ENCODE data around the gene CFAP70.
A peak's percentile ranks its signal among the peaks of the same experiment; 100 is the strongest.
"Not testable (repeated sequence)": the region's sequence is repeated elsewhere in the genome, so short reads cannot be mapped to it uniquely, and the experiment has no call there.

CFAP70 gene

DNA sequence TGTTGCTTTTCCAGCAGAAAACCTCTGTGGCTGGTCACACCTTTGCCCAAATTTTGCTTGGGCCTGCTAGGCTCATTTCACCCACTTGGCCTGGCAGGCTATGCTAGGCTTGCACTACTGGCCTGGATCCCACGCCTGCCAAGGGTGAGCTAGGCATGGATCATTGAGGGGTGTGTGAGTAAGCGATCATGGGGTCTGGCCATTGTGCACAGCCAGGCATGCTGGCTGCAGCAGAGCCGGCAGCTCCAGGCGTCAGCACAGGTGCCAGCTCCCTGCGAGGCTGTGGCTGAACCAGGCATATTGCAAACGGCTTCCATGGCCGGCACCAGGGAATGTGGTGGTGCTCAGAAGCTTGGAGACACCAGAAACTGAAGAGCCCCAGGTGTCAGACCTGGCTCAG, 19.2 kb downstream of the CFAP70 start:
- DNase-seq (ENCODE audit: low spot score): peak; percentile 18

DNA sequence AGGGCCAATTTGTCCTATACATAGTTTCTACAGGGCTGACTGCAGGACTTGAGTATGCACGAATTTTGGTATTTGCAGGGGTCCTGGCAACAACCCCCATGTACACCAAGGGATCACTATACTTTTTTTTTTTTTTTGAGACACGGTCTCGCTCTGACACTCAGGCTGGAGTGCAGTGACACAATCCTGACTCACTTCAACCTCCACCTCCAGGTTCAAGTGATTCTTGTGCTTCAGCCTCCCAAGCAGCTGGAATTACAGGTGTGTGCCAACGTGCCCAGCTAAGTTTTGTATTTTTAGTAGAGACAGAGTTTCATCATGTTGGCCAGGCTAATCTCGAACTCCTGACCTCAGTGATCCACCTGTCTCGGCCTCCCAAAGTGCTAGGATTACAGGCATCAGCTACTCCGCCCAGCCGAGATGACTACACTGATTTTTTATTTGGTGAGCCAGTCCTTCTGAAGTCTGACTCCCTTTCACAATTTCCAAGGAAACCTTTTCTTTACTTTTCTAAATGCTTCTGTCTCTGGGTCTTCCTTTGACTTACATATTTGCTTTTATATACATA, 19.8 kb downstream of the CFAP70 start:
- DNase-seq (ENCODE audit: low spot score): no peak

DNA sequence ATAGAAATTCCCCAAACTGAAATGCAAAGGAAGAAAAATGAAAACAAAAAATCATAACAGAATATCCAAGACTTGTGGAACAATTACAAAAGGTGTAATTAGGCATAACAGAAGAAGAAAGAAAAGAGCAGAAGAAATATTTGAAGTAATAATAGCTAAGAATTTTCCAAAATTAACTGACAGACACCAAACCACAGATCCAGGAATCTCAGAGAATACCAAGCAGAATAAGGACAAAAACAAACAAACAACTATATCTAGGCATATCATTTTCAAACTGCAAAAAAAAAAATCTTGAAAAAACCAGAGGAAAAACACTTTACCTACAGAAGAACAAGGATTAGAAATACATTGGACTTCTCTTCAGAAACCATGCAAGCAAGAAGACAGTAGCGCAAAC, 25.5 kb downstream of the CFAP70 start:
- no peak for DNase-seq (ENCODE audit: low spot score)

DNA sequence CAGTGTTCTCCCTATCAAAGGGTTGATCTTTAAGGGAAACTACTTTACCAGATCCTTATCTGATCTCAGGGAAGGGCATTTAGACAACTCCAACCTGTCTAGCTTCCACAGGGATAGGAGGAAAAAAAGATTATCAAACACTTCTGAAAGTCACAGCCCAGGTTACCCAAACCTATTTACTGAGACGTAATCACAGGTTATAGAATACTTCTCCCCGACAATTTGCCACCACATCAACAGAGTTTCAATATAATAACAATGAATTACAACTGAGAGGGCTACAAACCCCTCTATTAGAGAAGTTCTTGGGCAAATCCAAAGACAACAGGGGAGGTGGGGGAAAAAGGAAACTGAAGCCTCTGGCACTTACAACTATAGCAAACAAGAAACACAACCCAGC, 26.3 kb downstream of the CFAP70 start:
- DNase-seq (ENCODE audit: low spot score): no peak

- not testable (repeated sequence) for DNase-seq (ENCODE audit: low spot score)
Observed at GRCh38 chr10:73328523-73328922, 30.1 kb downstream of the CFAP70 start.

DNA sequence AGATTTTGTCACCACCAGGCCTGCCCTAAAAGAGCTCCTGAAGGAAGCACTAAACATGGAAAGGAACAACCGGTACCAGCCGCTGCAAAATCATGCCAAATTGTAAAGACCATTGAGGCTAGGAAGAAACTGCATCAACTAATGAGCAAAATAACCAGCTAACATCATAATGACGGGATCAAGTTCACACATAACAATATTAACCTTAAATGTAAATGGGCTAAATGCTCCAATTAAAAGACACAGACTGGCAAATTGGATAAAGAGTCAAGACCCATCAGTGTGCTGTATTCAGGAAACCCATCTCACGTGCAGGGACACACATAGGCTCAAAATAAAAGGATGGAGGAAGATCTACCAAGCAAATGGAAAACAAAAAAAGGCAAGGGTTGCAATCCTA, 33.4 kb downstream of the CFAP70 start:
- not testable (repeated sequence) for DNase-seq (ENCODE audit: low spot score)

GRCh38 chr10:73323582-73323981, 35.1 kb downstream of the CFAP70 start:
- not testable (repeated sequence) for DNase-seq (ENCODE audit: low spot score)

DNA sequence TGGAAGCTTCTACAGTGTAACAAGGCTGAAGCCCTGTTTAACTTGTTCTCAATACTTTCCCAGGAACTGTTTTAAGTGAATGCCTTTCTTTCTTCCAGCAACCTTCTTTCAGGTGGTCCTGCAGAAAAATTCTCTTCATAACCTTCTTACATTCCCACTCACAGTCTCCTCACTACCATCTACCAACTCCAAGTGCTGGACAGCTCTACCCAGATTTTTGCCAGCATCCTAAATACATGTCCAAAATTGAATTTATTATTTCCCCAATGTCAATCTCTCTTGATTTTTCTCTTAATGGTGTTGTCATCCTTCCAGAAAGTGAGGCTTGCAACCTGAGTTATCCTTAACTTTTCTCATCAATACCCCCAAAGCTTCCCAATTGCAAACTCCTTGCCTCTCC, 48.2 kb downstream of the CFAP70 start:
- DNase-seq (ENCODE audit: low spot score): no peak

DNA sequence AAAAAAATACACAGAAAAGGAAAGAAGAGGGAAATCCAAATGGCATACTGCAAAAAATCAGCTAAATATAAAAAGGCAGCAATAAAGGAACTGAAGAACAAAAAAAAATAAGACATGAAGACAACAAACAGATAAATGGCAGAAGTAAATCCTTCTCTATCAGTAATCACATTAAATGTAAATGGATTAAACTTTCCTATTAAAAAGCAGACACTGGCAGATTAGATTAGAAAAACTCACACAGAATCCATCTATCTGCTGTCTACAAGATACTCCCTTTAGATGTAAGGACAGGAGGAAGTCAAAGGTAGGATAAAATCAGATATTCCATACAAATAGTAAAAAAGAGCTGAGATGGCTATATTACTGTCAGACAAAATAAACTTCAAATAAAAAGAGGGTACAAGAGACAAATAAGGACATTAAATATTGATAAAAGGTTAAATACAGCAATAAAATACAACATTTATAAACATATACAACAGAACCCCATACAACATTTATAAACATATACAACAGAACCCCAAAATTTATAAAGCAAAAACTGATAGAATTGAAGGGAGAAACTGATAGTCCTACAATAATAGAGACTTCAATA, 51.4 kb downstream of the CFAP70 start:
- DNase-seq (ENCODE audit: low spot score): no peak

- no peak for DNase-seq (ENCODE audit: low spot score)
Observed at GRCh38 chr10:73306171-73306708, 52.4 kb downstream of the CFAP70 start.

GRCh38 chr10:73296946-73297345, 61.7 kb downstream of the CFAP70 start:
- no peak for DNase-seq (ENCODE audit: low spot score)

- no peak for DNase-seq (ENCODE audit: low spot score)
Observed at GRCh38 chr10:73293461-73293860, 65.2 kb downstream of the CFAP70 start.

DNA sequence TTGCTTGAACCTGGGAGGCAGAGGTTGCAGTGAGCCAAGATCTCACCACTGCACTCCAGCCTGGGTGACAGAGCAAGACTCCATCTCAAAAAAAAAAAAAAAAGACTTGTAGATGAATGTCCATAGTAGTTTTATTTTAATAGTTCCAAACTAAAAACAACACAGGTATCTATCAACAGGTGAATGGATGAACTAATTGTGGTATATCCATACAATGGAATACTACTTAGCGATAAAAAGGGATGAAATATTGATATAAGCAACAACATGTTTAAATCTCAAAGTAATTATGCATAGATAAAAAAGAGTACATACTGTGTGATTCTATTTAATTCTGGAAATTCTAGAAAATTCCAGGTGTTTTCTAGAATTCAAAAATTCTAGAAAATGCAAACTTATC, 68.7 kb downstream of the CFAP70 start:
- no peak for DNase-seq (ENCODE audit: low spot score)

DNA sequence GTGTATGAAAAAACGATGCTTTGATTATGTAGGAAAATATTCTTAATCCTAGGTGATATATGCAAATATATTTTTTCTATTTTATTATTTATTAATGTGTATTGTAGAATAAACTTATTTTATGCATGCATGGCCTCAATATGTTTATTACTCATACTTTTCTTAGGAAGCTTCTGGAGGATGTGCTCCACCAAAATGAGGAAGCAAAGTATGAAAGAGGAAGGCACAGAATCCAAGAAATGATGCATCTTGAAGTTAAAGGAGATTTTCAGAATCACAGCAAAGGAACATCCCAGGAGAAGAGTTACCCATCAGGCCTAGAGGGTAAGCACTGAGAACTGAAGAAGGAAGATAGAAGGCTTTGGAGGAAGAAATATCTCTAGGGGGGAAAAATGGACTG, 71.2 kb downstream of the CFAP70 start:
- no peak for DNase-seq (ENCODE audit: low spot score)

DNA sequence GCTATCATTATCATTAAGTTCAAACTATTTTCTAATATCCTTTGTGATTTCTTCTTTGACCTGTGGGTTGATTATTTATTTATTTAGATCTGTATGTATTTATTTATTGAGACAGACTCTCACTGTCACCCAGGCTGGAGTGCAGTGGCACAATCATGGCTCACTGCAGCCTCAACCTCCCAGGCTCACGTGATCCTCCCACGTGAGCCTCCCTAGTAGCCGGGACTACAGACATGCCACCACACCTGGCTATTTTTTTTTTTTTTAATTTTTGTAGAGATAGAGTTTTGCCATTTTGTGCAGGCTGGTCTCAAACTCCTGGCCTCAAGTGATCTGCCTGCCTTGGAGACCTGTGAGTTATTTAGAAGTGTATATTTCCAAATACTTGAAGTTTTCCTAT, 77.6 kb downstream of the CFAP70 start:
- DNase-seq (ENCODE audit: low spot score): no peak

- no peak for DNase-seq (ENCODE audit: low spot score)
Observed at GRCh38 chr10:73264423-73264822, 94.2 kb downstream of the CFAP70 start.

- peak; percentile 22 for DNase-seq (ENCODE audit: low spot score)
Observed at GRCh38 chr10:73263693-73264347, 94.8 kb downstream of the CFAP70 start.

GRCh38 chr10:73262880-73263555, 95.6 kb downstream of the CFAP70 start:
- DNase-seq (ENCODE audit: low spot score): no peak

DNA sequence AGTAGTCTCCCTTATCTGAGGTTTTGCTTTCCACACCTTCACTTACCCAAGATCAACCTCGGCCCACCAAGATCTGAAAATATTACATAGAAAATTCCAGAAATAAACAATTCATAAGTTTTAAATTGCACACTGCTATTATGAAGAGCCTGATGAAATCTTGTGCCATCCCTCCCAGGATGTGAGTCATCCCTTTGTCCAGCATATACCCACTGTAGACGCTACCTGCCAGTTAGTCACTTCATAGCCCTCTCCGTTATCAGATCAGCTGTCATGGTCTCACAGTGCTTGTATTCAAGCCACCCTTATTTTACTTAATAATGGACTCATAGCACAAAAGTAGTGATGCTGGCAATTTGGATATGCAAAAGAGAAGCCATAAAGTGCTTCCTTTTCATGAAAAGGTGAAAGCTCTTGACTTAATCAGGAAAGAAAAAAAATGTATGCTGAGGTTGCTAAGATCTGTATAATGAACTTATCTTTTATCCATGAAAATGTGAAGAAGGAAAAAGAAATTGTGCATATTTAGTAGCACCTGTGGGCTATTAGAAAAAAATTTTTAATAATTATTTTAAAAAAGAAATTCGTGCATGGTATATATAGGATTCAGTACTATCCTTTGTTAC, 96.4 kb downstream of the CFAP70 start:
- no peak for DNase-seq (ENCODE audit: low spot score)

GRCh38 chr10:73261362-73261995, 97.2 kb downstream of the CFAP70 start:
- DNase-seq (ENCODE audit: low spot score): no peak

DNA sequence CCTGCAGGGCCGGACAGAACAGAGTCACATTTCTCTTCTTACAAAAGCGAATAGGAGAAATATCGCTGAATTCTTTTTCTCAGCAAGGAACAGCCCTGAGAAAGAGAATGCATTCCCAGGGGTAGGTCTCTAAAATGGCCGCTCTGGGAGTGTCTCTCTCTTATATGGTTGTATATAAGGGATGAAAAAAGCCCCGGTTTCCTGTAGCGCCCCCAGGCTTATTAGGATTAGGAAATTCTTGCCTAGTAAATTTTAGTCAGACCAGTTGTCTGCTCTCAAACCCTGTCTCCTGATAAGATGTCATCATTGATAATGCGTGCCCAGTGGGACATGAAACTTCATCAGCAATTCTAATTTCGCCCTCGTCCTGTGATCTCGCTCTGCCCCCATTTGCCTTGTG, 100.1 kb downstream of the CFAP70 start:
- DNase-seq (ENCODE audit: low spot score): not testable (repeated sequence)

- no peak for DNase-seq (ENCODE audit: low spot score)
Observed at GRCh38 chr10:73253225-73253555, 105.5 kb downstream of the CFAP70 start.
